Gastroesophageal sphincter (tissue), 4 donors: ENCODE data around the gene GPR171. TPM values are rescaled to one million over a fixed set of nuclear protein-coding genes. Genes with fewer than 3 reads are reported as not detected.

ENCODE experiments used
- ATAC-seq: fragments of 150-250 bp; one replicate; pipeline ENCODE4 v1.9.1; 2016; ENCODE audit warnings: mild to moderate bottlenecking, moderate library complexity
- H3K27ac ChIP-seq, 4 donors: fragments of 200-600 bp; sonication (generic) in 3 of 4; 1 replicate in 3 of 4; 2 replicates in 1 of 4; pipeline ENCODE4 v1.5.1; 2016 to 2019
- H3K27me3 ChIP-seq: fragments of 200-600 bp; sonication (generic); one replicate; pipeline ENCODE4 v1.5.1; 2019
- H3K36me3 ChIP-seq, 2 donors: fragments of 200-600 bp; sonication (generic); one replicate each; pipeline ENCODE4 v1.5.1; 2019; ENCODE audit warnings: control low read depth in 1 of 2
- H3K4me1 ChIP-seq, 3 donors: fragments of 200-600 bp; sonication (generic); 1 replicate in 2 of 3; 2 replicates in 1 of 3; pipeline ENCODE4 v1.5.1; 2016 to 2019; ENCODE audit warnings: control low read depth in 2 of 3
- H3K4me3 ChIP-seq, 2 donors: fragments of 200-600 bp; sonication (generic); one replicate each; pipeline ENCODE4 v1.5.1; 2019; ENCODE audit warnings: mild to moderate bottlenecking in 1 of 2, moderate library complexity in 1 of 2
- H3K9me3 ChIP-seq, 3 donors: fragments of 200-600 bp; sonication (generic); one replicate each; pipeline ENCODE4 v1.5.1; 2017 to 2019; ENCODE audit warnings: control low read depth in 2 of 3
- CTCF ChIP-seq, 4 experiments: fragments of 200-600 bp in 2 of 4; fragments of 450-650 bp in 2 of 4; sonication (generic) in 1 of 4; IDR thresholded peaks; one replicate each; pipeline ENCODE4 v1.5.1; 2017 to 2019; ENCODE audit warnings: antibody characterized with exemption in 4 of 4, mild to moderate bottlenecking in 2 of 4, moderate library complexity in 2 of 4
- EP300 ChIP-seq: sonication (generic); formaldehyde crosslinking; IDR thresholded peaks from one replicate; pipeline ENCODE4 v1.6.1; 2017; ENCODE audit warnings: antibody characterized with exemption, mild to moderate bottlenecking
- POLR2A ChIP-seq, 2 donors: fragments of 450-650 bp; IDR thresholded peaks; one replicate each; pipeline ENCODE4 v1.6.1; 2017; ENCODE audit warnings: antibody characterized with exemption in 2 of 2, mild to moderate bottlenecking in 2 of 2, moderate library complexity in 1 of 2
- POLR2AphosphoS5 ChIP-seq: sonication (generic); formaldehyde crosslinking; IDR thresholded peaks from one replicate; pipeline ENCODE4 v1.6.1; 2017; ENCODE audit warnings: antibody characterized with exemption
- WGBS, 2 donors: methylation state at CpG; one replicate each; pipeline ENCODE4 v1.1.5; 2018; ENCODE audit warnings: low coverage in 1 of 2; 5-methylcytosine and 5-hydroxymethylcytosine counted together
- total RNA-seq, 4 donors: library from RNA; depleted of rRNA; stranded (reverse); fragments of >200 nt; gene quantifications; one replicate each; pipeline ENCODE4 v1.1.0, GENCODE V29; 2016

Gene GPR171
- total RNA-seq, 4 donors from 2014 or later = 0.31 to 4.3 (median 1.2) TPM

GRCh38 chr3:151197228-151197627 is 5.8 kb downstream of the GPR171 start:
- Histone ChIP-seq H3K4me3 (no peak overlapping the region), H3K9me3 (no peaks in the 10 kb centered on the region), H3K4me1 (no peaks in the 10 kb centered on the region), H3K27me3 (no peaks in the 10 kb centered on the region), H3K36me3 (no peaks in the 10 kb centered on the region), H3K27ac (no peak overlapping the region)
- no peak for ATAC-seq
- TF ChIP-seq POLR2A (IDR thresholded peaks at IDR 0.05) (no peak), POLR2AphosphoS5 (no peak), CTCF (IDR thresholded peaks at IDR 0.05) (no peak), EP300 (no peak)
- 85 to 100% methylated on average over 1 to 4 of the region's 8 CpGs for WGBS, 2 donors

DNA sequence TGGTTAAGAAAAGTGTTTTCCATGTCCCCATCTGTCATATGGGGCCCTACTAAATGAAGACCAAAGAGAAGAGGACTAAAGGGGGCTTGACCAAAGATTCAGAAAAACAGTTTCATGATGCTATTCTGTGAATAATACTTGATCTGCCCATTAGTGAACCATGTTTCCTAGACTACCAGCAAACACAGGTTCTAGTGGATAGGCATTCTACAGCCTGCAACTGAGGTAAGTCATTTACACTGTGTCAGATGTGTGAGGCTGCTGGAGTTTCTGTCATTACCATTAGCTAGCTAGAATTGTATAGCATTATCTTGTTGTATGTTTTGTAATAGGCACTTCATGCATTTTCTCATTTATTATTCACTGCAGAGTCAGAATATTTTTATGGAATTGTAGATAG is 6.6 kb downstream of the GPR171 start:
- no peak for ATAC-seq
- no peak for TF ChIP-seq POLR2AphosphoS5
- TF ChIP-seq CTCF (IDR thresholded peaks at IDR 0.05) = no peak
- TF ChIP-seq EP300 = no peak
- TF ChIP-seq POLR2A (IDR thresholded peaks at IDR 0.05) = no peak
- no peak overlapping the region for H3K4me3 ChIP-seq
- no peaks in the 10 kb centered on the region for H3K4me1 ChIP-seq
- H3K27ac ChIP-seq = no peak overlapping the region
- H3K27me3 ChIP-seq = no peaks in the 10 kb centered on the region
- H3K9me3 ChIP-seq = no peaks in the 10 kb centered on the region
- H3K36me3 ChIP-seq = no peaks in the 10 kb centered on the region

DNA sequence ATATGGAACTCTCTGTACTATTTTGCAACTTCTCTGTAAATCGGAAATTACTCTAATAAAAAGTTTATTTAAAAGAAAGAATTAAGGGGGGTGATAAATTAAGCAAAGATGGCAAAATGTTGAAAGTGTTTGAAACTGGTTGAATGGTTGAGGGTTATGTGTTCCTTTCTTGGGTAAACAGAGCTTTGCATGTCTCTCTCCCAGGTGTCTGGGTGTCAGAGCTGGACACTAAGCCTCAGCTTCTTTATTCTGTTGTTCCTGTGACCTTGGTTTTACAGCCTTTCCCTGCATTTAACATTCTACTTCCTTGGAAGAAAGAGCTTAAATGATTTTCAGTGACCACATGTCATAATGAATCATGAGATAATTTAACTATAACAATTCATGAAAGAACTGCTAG is 7.2 kb downstream of the GPR171 start:
- Histone ChIP-seq H3K27ac (no peak overlapping the region), H3K27me3 (no peaks in the 10 kb centered on the region), H3K4me3 (no peak overlapping the region), H3K36me3 (no peaks in the 10 kb centered on the region), H3K4me1 (no peaks in the 10 kb centered on the region), H3K9me3 (no peaks in the 10 kb centered on the region)
- TF ChIP-seq CTCF (IDR thresholded peaks at IDR 0.05) (no peak), POLR2AphosphoS5 (no peak), POLR2A (IDR thresholded peaks at IDR 0.05) (no peak)
- WGBS, 2 donors = 78 to 80% methylated on average over 1 of the region's 1 CpG
- ATAC-seq = no peak

DNA sequence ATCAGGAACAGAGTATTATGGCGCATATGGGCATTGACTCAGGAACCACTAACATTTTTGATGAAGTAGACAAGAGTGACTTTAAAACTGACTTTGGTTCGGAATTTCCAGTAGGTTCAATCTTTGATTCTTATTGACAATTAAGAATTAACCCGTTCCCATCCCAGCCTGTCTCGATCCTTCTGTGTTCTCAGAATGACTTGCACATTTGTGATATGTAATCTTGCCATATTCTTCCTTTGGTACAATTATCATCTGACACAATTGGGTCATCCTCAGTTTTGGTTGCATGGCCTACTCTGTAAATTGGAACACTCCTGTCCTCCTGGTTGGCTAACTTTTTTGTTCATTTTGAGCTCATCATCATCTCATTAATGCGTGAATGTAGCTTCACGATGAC is 10.5 kb downstream of the GPR171 start:
- no peaks in the 10 kb centered on the region for H3K36me3 ChIP-seq
- no peak overlapping the region for H3K27ac ChIP-seq
- H3K9me3 ChIP-seq = no peaks in the 10 kb centered on the region
- no peak overlapping the region for H3K4me3 ChIP-seq
- H3K27me3 ChIP-seq = no peaks in the 10 kb centered on the region
- WGBS, 2 donors = 92 to 95% methylated on average over 6 of the region's 6 CpGs
- no peaks in the 10 kb centered on the region for H3K4me1 ChIP-seq
- ATAC-seq = no peak
- no peak for TF ChIP-seq POLR2AphosphoS5
- no peak for TF ChIP-seq EP300
- no peak for TF ChIP-seq POLR2A (IDR thresholded peaks at IDR 0.05)
- TF ChIP-seq CTCF (IDR thresholded peaks at IDR 0.05) = no peak

GRCh38 chr3:151191095-151191494 is 11.9 kb downstream of the GPR171 start:
- H3K36me3 ChIP-seq = no peaks in the 10 kb centered on the region
- H3K4me3 ChIP-seq = no peak overlapping the region
- 75 to 100% methylated on average over 1 of the region's 1 CpG for whole genome bisulfite sequencing, 2 donors
- no peak overlapping the region for H3K27ac ChIP-seq
- TF ChIP-seq EP300 (no peak), POLR2AphosphoS5 (no peak), CTCF (IDR thresholded peaks at IDR 0.05) (no peak), POLR2A (IDR thresholded peaks at IDR 0.05) (no peak)
- H3K9me3 ChIP-seq = no peaks in the 10 kb centered on the region
- no peaks in the 10 kb centered on the region for H3K27me3 ChIP-seq
- no peak for ATAC-seq
- H3K4me1 ChIP-seq = no peaks in the 10 kb centered on the region
